Activated CD4-positive, alpha-beta T cell treated with anti-CD3 and anti-CD28 coated beads, Interleukin-2, amount 10 ng/mL, durations not matched to agents 7 days and 5 days (primary cell): ENCODE results near the gene IL21. TPM values are rescaled to one million over a fixed set of nuclear protein-coding genes. Genes with fewer than 3 reads are reported as not detected.
A peak's percentile ranks its signal among the peaks of the same experiment; 100 is the strongest.
"Not testable (repeated sequence)": the region's sequence is repeated elsewhere in the genome, so short reads cannot be mapped to it uniquely, and the experiment has no call there.

ENCODE experiments used
- CTCF ChIA-PET: fragments of 350-600 bp; sonication (Branson Sonifier 250); formaldehyde crosslinking; loops from one replicate; lab custom pipeline; 2021; ENCODE audit warnings: antibody characterized with exemption; lab: Charles Lee
- POLR2A ChIA-PET: fragments of 350-600 bp; sonication (Branson Sonifier 250); formaldehyde crosslinking; loops from one replicate; lab custom pipeline; 2021; ENCODE audit warnings: antibody characterized with exemption; lab: Charles Lee
- DNase-seq: peaks from one replicate; pipeline ENCODE4 v3.0.0-alpha.2; 2020
- H3K27ac Mint-ChIP-seq: one replicate; pipeline ENCODE4 v1.8.0; 2021; ENCODE audit warnings: mild to moderate bottlenecking, moderate library complexity, mixed read lengths
- H3K27me3 Mint-ChIP-seq: one replicate; pipeline ENCODE4 v1.8.0; 2021; ENCODE audit warnings: mixed read lengths
- H3K36me3 Mint-ChIP-seq: one replicate; pipeline ENCODE4 v1.8.0; 2021; ENCODE audit warnings: low read depth, mixed read lengths
- H3K4me1 Mint-ChIP-seq: one replicate; pipeline ENCODE4 v1.8.0; 2021; ENCODE audit warnings: mixed read lengths
- H3K4me3 Mint-ChIP-seq: one replicate; pipeline ENCODE4 v1.8.0; 2021; ENCODE audit warnings: mild to moderate bottlenecking, moderate library complexity, mixed read lengths
- H3K9me3 Mint-ChIP-seq: one replicate; pipeline ENCODE4 v1.8.0; 2021; ENCODE audit warnings: mixed read lengths
- total RNA-seq, 2 experiments: library from RNA; stranded (reverse); gene quantifications; one replicate each; pipeline ENCODE4 v1.2.3, GENCODE V29; 2021

Gene IL21
- total RNA-seq, 2 experiments from 2014 or later = 0.69 to 1.0 TPM

DNA sequence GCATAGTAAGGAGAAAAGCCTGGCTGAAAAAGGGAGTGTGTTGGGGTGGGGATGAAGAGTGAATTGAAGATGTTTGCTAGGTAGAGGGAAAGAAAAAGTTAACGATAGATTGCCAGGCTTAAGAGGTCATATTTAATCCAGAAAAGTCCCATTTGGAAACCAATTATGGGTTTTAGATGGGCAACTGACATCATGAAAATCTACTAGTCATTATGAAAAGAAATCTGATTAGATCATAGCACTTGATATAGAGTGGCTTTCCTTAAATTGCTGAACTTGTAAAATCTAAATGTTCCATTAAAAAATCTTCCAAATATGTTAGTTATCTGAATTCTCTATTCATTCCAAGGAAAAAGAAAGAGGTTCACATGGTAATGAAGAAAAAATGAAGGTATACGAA is 37.5 kb upstream of the IL21 start:
- H3K4me3 Mint-ChIP-seq = no peak overlapping the region
- H3K9me3 Mint-ChIP-seq = peaks cover 12% of the 10 kb centered on the region
- no peak for DNase-seq
- peaks cover 48% of the 10 kb centered on the region for H3K4me1 Mint-ChIP-seq
- no peaks in the 10 kb centered on the region for H3K27me3 Mint-ChIP-seq
- peak overlapping the region; percentile 52 for H3K27ac Mint-ChIP-seq
- ChIA-PET POLR2A (interaction anchor here (0.6 kb wide), 1 partner anchor 44 kb away, joined by 3 read pairs; no protein-coding TSS in a partner anchor), CTCF (no interaction called here)
- H3K36me3 Mint-ChIP-seq = peaks cover 12% of the 10 kb centered on the region

DNA sequence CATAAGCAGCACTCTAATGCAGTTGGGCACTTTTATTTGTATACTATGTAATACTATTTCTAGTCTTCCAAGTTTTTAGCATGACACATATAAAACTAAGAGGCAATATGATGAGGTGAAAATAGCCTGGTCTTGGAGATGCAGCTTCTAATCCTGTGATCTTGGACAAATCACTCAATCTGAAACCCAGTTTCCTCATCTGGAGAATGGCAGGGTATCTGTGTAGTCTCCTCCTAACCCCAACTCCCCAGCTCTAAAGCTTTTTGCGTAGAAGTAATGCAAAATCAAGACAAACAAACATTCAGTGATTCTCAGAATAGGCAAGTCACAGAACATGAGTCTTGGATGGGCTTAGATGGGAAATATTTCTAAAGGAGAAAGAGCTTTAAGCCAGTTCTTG is 36.7 kb upstream of the IL21 start:
- H3K4me1 Mint-ChIP-seq = peaks cover 41% of the 10 kb centered on the region
- CTCF ChIA-PET = interaction anchor here (0.8 to 1.5 kb wide), 4 partner anchors 8 to 60 kb away, joined by 3 to 6 read pairs (median 3); no protein-coding TSS in a partner anchor

DNA sequence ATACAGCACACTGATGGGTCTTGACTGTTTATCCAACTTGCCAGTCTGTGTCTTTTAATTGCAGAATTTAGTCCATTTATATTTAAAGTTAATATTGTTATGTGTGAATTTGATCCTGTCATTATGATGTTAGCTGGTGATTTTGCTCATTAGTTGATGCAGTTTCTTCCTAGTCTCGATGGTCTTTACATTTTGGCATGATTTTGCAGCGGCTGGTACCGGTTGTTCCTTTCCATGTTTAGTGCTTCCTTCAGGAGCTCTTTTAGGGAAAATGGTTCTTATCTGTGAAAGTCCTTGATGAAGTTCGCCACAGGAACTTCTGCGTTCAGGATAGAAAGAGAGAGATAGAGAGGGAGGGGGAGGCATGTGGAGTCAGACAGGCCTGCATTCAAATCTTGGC is 35.7 kb upstream of the IL21 start:
- Mint-ChIP-seq H3K4me1 (peaks cover 36% of the 10 kb centered on the region), H3K36me3 (peaks cover 12% of the 10 kb centered on the region)
- H3K4me3 Mint-ChIP-seq, H3K27ac Mint-ChIP-seq, H3K9me3 Mint-ChIP-seq, POLR2A ChIA-PET, H3K27me3 Mint-ChIP-seq, DNase-seq: not testable (repeated sequence)
- CTCF ChIA-PET = interaction anchor here (0.6 to 1.5 kb wide), 2 partner anchors 13 to 61 kb away, joined by 6 read pairs; no protein-coding TSS in a partner anchor

More for the DNA sequence above, 36.7 kb upstream of the IL21 start:
- DNase-seq = no peak
- Mint-ChIP-seq H3K9me3 (peaks cover 9% of the 10 kb centered on the region), H3K4me3 (no peak overlapping the region), H3K36me3 (peaks cover 12% of the 10 kb centered on the region), H3K27ac (no peak overlapping the region), H3K27me3 (no peaks in the 10 kb centered on the region)
- POLR2A ChIA-PET = no interaction called here

DNA sequence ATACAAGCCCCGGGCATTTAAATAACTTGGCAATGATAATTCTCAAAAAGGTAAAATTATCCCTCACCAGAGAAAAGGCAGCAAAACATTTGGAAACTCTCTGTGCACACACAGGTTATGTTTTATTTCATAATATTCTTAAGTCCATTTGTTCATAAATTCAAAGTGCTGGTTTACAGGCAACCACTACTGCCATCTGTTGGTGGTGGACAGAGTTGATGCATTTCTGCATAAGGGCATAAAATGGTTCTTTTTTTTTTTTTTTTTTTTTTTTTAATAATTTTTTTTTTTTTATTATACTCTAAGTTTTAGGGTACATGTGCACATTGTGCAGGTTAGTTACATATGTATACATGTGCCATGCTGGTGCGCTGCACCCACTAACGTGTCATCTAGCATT is 31.5 kb upstream of the IL21 start:
- H3K27ac Mint-ChIP-seq = no peak overlapping the region
- CTCF ChIA-PET = no interaction called here

DNA sequence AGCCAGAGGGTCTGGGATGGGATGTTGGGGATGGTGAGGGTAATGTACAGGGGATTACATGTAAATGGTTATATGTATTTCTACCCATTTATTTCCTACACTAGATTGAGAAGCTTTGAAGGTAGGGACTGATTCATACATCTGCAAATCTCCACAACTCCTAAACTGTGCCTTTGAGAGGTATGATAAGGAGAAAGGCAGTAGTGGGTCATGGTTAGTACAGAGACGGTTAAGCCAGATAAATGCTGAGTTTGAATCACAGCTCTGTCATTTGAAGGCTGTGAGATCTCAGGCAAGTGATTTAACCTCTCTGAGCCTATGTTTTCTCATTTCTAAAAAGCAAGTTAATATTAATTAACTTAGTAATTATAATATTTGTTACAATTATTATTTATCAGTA is 29.3 kb upstream of the IL21 start:
- H3K4me3 Mint-ChIP-seq = no peak overlapping the region
- POLR2A ChIA-PET = no interaction called here
- no peaks in the 10 kb centered on the region for H3K4me1 Mint-ChIP-seq
- H3K9me3 Mint-ChIP-seq = peaks cover 3% of the 10 kb centered on the region
- CTCF ChIA-PET = interaction anchor here (1.4 kb wide), 1 partner anchor 82 kb away, joined by 3 read pairs; the partner anchor contains the start of gene BBS12
- H3K36me3 Mint-ChIP-seq = no peaks in the 10 kb centered on the region
- no peak for DNase-seq
- no peaks in the 10 kb centered on the region for H3K27me3 Mint-ChIP-seq
- no peak overlapping the region for H3K27ac Mint-ChIP-seq

More for the DNA sequence above, 31.5 kb upstream of the IL21 start:
- POLR2A ChIA-PET = no interaction called here
- DNase-seq = peak; percentile 67
- Mint-ChIP-seq H3K27me3 (no peaks in the 10 kb centered on the region), H3K9me3 (peaks cover 9% of the 10 kb centered on the region), H3K4me3 (no peak overlapping the region), H3K36me3 (peaks cover 5% of the 10 kb centered on the region), H3K4me1 (peaks cover 7% of the 10 kb centered on the region)

DNA sequence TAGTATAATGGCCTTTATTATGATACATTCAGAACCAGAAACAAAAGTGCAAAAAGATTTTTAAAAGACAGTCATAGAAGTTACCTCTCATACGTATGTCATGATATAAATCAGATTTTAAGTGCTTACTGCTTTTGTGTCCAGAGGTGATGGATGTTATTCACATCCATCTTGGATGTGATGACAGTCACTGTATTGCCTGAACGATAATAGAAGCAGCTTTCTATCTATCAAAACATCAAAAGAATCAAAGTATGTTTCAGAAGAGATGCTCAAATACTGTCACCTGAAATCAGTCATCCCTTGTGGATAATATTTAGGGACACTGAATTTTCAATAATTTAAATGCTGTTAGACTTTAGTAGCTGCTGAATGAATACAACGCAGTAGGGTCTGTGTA is 26.8 kb upstream of the IL21 start:
- Mint-ChIP-seq H3K4me3 (no peak overlapping the region), H3K27me3 (no peaks in the 10 kb centered on the region), H3K9me3 (peaks cover 3% of the 10 kb centered on the region), H3K36me3 (no peaks in the 10 kb centered on the region), H3K27ac (no peak overlapping the region), H3K4me1 (no peaks in the 10 kb centered on the region)
- ChIA-PET CTCF (interaction anchor here (0.6 kb wide), 2 partner anchors 23 to 1009 kb away, joined by 3 read pairs; no protein-coding TSS in a partner anchor), POLR2A (no interaction called here)
- no peak for DNase-seq

DNA sequence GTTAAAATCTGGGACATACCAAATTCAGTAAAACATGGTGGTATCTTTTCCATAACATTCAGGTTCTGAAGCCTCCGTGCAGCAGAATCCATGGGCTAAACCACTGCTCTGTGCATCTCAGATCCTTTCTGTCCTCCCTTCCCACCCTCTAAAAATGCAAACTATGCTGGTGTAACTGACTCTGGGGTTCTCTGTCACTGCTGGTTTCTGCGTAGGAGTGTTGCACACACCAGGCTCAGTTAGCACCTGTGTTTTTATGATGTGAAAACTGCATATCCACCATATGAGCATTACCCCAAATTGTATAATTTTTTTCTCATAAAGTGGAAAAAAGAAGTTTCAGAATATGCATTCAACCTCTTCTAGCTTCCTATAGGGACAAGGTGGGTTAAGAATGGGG is 22.4 kb upstream of the IL21 start:
- H3K4me1 Mint-ChIP-seq = peaks cover 2% of the 10 kb centered on the region
- H3K36me3 Mint-ChIP-seq = no peaks in the 10 kb centered on the region
- POLR2A ChIA-PET = no interaction called here
- H3K9me3 Mint-ChIP-seq = no peaks in the 10 kb centered on the region
- H3K27ac Mint-ChIP-seq = no peak overlapping the region
- H3K4me3 Mint-ChIP-seq = no peak overlapping the region
- no peak for DNase-seq
- CTCF ChIA-PET = interaction anchor here (1.0 to 1.4 kb wide), 2 partner anchors 11 to 65 kb away, joined by 3 read pairs; no protein-coding TSS in a partner anchor
- H3K27me3 Mint-ChIP-seq = no peaks in the 10 kb centered on the region

DNA sequence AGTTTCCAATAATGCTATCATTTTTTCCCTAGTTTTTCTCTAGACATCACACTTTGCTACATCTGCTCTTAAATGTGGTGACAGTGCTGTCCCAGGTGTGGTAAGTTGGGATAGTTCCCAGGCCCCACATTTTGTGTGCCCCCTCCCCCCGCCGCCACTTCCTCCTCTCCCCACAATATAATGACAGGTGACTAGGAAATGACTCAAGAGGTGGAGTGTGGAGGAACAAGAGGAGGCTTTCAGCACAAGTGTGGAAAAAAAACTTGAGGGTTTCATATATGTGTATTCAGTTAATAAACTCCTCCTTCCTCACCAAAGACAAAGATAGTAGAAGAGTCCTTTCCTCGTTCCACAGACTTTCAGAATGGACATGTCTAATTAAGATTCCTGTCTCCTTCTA is 18.3 kb upstream of the IL21 start:
- Mint-ChIP-seq H3K9me3 (no peaks in the 10 kb centered on the region), H3K4me3 (no peak overlapping the region), H3K27ac (no peak overlapping the region), H3K27me3 (no peaks in the 10 kb centered on the region), H3K4me1 (peaks cover 9% of the 10 kb centered on the region), H3K36me3 (no peaks in the 10 kb centered on the region)
- POLR2A ChIA-PET = no interaction called here
- CTCF ChIA-PET = interaction anchor here (1.9 to 2.2 kb wide), 2 partner anchors 8 to 32 kb away, joined by 5 to 6 read pairs; no protein-coding TSS in a partner anchor
- DNase-seq = no peak

DNA sequence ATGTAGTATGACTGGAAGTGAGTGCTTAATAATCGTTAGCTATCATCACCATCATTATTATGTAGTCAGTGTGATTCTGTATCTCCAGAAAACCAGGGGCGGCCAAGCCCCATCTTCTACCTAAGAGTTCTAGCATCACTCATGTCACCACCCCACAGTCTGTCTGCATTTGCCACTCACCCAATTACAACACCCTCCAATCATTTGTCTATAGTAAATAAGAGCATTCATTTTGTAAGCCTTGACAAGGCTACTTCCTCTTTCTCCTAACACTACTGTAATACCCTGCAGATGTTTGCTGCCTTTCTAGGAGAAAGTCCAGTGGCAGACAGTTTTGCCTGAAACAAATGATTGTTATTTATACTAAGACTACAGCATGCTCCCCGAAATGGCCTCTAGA is 15.8 kb upstream of the IL21 start:
- Mint-ChIP-seq H3K4me1 (peaks cover 18% of the 10 kb centered on the region), H3K36me3 (peaks cover 2% of the 10 kb centered on the region), H3K27me3 (no peaks in the 10 kb centered on the region), H3K27ac (no peak overlapping the region), H3K9me3 (peaks cover 3% of the 10 kb centered on the region), H3K4me3 (no peak overlapping the region)
- CTCF ChIA-PET = no interaction called here
- POLR2A ChIA-PET = no interaction called here
- DNase-seq = no peak

DNA sequence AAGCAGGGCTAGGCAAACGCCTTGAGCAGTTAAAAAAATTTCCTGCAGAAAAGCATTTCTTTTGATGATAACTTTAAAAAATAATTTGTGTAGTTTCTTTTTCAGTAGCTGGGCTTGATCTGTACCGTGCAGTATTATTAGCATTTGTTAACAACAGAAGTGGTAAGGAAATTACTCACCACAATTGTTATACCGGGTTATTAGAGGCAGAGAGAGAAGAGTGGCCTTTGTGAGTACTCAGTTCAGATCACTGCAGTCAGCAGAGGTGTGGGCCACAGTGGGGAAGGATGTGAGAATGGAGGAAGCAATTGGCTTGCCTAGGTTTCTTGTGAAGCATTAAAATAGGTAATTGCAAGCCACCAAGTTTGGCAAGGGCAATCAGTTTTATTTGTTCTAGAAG is 14.3 kb upstream of the IL21 start:
- peaks cover 6% of the 10 kb centered on the region for H3K9me3 Mint-ChIP-seq
- DNase-seq = no peak
- H3K4me1 Mint-ChIP-seq = peaks cover 18% of the 10 kb centered on the region
- no peak overlapping the region for H3K27ac Mint-ChIP-seq
- H3K27me3 Mint-ChIP-seq = no peaks in the 10 kb centered on the region
- peaks cover 2% of the 10 kb centered on the region for H3K36me3 Mint-ChIP-seq
- ChIA-PET CTCF (interaction anchor here (1.4 kb wide), 1 partner anchor 33 kb away, joined by 3 read pairs; no protein-coding TSS in a partner anchor), POLR2A (no interaction called here)
- no peak overlapping the region for H3K4me3 Mint-ChIP-seq

DNA sequence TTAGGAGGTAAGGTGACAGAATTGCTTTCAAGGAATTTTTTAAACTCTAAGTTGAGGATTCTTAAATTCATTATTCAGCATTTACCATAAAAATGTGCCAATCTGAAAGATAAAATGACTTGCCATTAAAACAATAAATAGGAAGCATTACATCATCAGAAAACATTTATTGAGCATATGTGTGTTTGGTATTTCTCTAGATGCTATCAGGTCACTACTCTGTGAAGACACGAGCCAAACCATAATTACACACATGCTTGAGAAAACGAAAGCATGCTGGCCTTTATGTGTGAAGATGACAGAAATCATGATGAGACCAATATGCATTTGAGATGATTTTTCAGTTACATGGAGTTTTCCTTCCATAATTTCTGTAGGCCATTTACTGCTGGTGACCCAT is 12.3 kb upstream of the IL21 start:
- peaks cover 2% of the 10 kb centered on the region for H3K36me3 Mint-ChIP-seq
- no peak overlapping the region for H3K4me3 Mint-ChIP-seq
- H3K27me3 Mint-ChIP-seq = no peaks in the 10 kb centered on the region
- peaks cover 6% of the 10 kb centered on the region for H3K9me3 Mint-ChIP-seq
- ChIA-PET POLR2A (no interaction called here), CTCF (interaction anchor here (1.0 to 2.5 kb wide), 4 partner anchors 16 to 177 kb away, joined by 3 to 12 read pairs (median 3); partner anchors contain the start of gene IL2)
- H3K4me1 Mint-ChIP-seq = peaks cover 16% of the 10 kb centered on the region
- H3K27ac Mint-ChIP-seq = no peak overlapping the region
- no peak for DNase-seq

DNA sequence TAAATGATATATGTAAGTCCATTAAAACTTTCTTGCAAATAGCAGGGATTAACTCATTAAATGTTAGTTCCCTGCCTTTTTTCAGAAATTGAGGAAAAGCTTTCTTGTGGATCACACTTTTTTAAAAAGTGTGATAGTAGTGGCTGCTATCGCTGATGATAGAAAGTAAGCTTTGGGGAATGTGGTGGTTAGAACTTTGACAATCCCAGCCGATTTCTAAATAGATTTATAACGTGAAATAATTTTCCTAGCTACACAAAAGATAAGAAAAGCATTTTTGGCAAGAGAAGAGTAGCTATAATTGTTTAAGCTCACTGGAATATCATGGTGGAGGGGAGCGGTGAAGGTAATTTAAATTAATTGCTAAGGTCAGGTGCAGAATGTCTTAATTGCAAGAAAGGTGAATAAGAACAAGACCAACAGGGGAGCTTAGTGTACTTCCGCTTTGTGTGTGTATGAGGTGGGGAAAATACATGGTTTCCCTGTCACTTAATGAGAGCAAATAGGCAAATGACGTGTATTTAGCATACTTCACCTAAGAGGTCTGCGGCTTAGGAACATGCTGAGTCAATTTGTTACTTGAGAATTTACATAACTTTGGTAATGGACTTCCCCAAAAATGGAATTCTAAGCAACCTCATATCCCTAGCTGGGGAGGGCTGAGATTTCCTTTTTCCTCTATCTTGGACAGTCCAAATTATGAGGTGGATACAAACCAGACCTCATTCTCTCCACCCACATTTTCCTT is 11.7 kb upstream of the IL21 start:
- Mint-ChIP-seq H3K4me3 (no peak overlapping the region), H3K27me3 (no peaks in the 10 kb centered on the region), H3K9me3 (peaks cover 6% of the 10 kb centered on the region), H3K36me3 (peaks cover 2% of the 10 kb centered on the region), H3K4me1 (peaks cover 16% of the 10 kb centered on the region), H3K27ac (no peak overlapping the region)
- POLR2A ChIA-PET = no interaction called here
- no peak for DNase-seq
- CTCF ChIA-PET = interaction anchor here (0.7 to 2.5 kb wide), 5 partner anchors 9 to 177 kb away, joined by 3 to 12 read pairs (median 3); partner anchors contain the start of gene IL2

DNA sequence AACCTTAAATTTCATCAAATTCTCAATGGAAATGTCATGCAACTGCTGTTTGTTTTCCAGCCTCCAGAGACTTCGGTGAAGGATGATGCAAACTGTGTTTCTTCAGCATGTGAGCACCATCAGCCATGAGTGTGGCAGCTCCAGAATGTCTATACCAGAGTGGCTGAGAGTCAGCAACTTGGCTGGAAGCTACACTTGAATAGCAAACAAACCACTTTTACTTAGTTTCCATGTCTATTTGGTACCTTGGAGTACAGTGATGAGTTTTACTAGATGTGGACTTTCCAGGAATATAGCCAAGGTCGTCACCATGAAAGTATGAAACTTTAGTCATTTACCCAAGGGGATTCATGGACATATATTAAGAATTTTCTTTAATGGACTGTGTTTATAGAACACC is 4.3 kb upstream of the IL21 start:
- no peaks in the 10 kb centered on the region for H3K36me3 Mint-ChIP-seq
- peaks cover 6% of the 10 kb centered on the region for H3K4me1 Mint-ChIP-seq
- H3K27me3 Mint-ChIP-seq = no peaks in the 10 kb centered on the region
- H3K4me3 Mint-ChIP-seq = no peak overlapping the region
- DNase-seq = no peak
- POLR2A ChIA-PET = no interaction called here
- no peak overlapping the region for H3K27ac Mint-ChIP-seq
- CTCF ChIA-PET = interaction anchor here (1.5 kb wide), 1 partner anchor 17 kb away, joined by 4 read pairs; no protein-coding TSS in a partner anchor
- no peaks in the 10 kb centered on the region for H3K9me3 Mint-ChIP-seq
